HEK293T (cell line): ENCODE results near the gene CHML.

Experiments
- CTCF ChIA-PET: fragments of 350-600 bp; formaldehyde crosslinking; extraction: SDS; loops from one replicate; lab custom pipeline; 2021; ENCODE audit warnings: antibody characterized with exemption, inconsistent platforms; lab: Yijun Ruan, JAX
- POLR2A ChIA-PET: fragments of 350-600 bp; formaldehyde crosslinking; extraction: SDS; loops from one replicate; lab custom pipeline; 2020; ENCODE audit warnings: antibody characterized with exemption, inconsistent platforms; lab: Yijun Ruan, JAX
- DNase-seq: peaks from one replicate; pipeline ENCODE4 v3.0.0; 2012; ENCODE audit warnings: mixed read lengths; ENCODE audit errors: extremely low spot score
- ARNT ChIP-seq: fragments of 450-650 bp; IDR thresholded peaks from 2 replicates; pipeline ENCODE4 v1.6.1; 2017; ENCODE audit warnings: mild to moderate bottlenecking
- BHLHE40 ChIP-seq: fragments of 450-650 bp; IDR thresholded peaks from 2 replicates; pipeline ENCODE4 v1.6.1; 2016; ENCODE audit warnings: mild to moderate bottlenecking, moderate library complexity, borderline replicate concordance
- CTBP1 ChIP-seq: fragments of 450-650 bp; IDR thresholded peaks from 2 replicates; pipeline ENCODE4 v1.6.1; 2016; ENCODE audit warnings: borderline replicate concordance
- ELF4 ChIP-seq: fragments of 450-650 bp; IDR thresholded peaks from 2 replicates; pipeline ENCODE4 v1.6.1; 2017; ENCODE audit warnings: antibody characterized with exemption
- FOXA1 ChIP-seq: fragments of 450-650 bp; IDR thresholded peaks from 2 replicates; pipeline ENCODE4 v1.6.1; 2016; ENCODE audit warnings: mild to moderate bottlenecking
- FOXK2 ChIP-seq: fragments of 450-650 bp; IDR thresholded peaks from 2 replicates; pipeline ENCODE4 v1.6.1; 2016; ENCODE audit warnings: mild to moderate bottlenecking
- FOXM1 ChIP-seq: fragments of 450-650 bp; IDR thresholded peaks from 2 replicates; pipeline ENCODE4 v1.6.1; 2017; ENCODE audit warnings: mild to moderate bottlenecking, borderline replicate concordance
- HDGF ChIP-seq: fragments of 450-650 bp; IDR thresholded peaks from 2 replicates; pipeline ENCODE4 v1.6.1; 2017; ENCODE audit warnings: antibody characterized with exemption, borderline replicate concordance
- L3MBTL2 ChIP-seq: fragments of 450-650 bp; conservative IDR thresholded peaks from 2 replicates; pipeline ENCODE4 v1.6.1; 2016; ENCODE audit warnings: mild to moderate bottlenecking
- LEF1 ChIP-seq: fragments of 450-650 bp; IDR thresholded peaks from 2 replicates; pipeline ENCODE4 v1.6.1; 2017; ENCODE audit warnings: mild to moderate bottlenecking, borderline replicate concordance
- NFRKB ChIP-seq: fragments of 450-650 bp; IDR thresholded peaks from 2 replicates; pipeline ENCODE4 v1.6.1; 2016; ENCODE audit warnings: mild to moderate bottlenecking, moderate library complexity
- SP1 ChIP-seq: fragments of 450-650 bp; IDR thresholded peaks from 2 replicates; pipeline ENCODE4 v1.6.1; 2017
- SUZ12 ChIP-seq: fragments of 450-650 bp; IDR thresholded peaks from 2 replicates; pipeline ENCODE4 v1.6.1; 2016; ENCODE audit warnings: mild to moderate bottlenecking
- TARDBP ChIP-seq: fragments of 450-650 bp; IDR thresholded peaks from 2 replicates; pipeline ENCODE4 v1.6.1; 2016
- ZNF384 ChIP-seq: fragments of 450-650 bp; IDR thresholded peaks from 2 replicates; pipeline ENCODE4 v1.6.1; 2016
- TF ChIP-seq, protein P1 (sequence below): fragments of 450-650 bp; IDR thresholded peaks from 2 replicates; pipeline ENCODE4 v1.6.1; 2016

CHML gene

GRCh38 chr1:241637604-241638003, 2.6 kb downstream of the CHML start:
- ChIA-PET POLR2A (no interaction called here), CTCF (interaction anchor here (0.9 to 1.1 kb wide), 2 partner anchors 10 to 12 kb away, joined by 4 to 6 read pairs; no protein-coding TSS in a partner anchor)
- TF ChIP-seq FOXK2: no peak
- TF ChIP-seq NFRKB: no peak
- TF ChIP-seq SUZ12: no peak
- TF ChIP-seq TARDBP: no peak
- no peak for DNase-seq

DNA sequence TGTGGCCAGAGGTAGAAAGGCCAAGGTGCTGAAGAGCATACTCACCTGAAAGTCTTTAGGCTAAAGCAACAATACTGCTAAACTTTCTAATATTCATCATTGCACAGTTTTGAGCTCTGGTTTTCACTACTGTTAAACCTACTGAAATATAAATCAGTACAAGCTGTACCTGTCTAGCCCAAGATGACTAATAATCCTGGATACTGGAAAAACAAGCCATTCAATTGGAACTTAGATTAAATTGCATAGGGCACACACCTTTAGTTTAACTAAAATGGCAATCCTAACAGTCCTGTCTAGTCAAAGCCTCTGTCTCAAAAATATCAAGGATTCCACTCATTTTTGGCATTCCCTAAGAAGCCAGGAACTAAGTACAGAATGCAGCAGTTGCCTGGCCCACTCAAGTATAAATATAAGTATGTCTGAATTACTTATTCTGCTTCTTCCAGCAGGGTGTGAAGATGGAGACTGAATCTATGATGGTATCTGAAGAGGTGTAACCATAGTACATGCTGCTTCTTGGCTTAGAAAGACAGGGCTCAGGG, 3.1 kb downstream of the CHML start:
- TF ChIP-seq HDGF: 0 out of 2 replicates have a peak, but pooled peaks have one; percentile 37
- TF ChIP-seq, protein P1, sequence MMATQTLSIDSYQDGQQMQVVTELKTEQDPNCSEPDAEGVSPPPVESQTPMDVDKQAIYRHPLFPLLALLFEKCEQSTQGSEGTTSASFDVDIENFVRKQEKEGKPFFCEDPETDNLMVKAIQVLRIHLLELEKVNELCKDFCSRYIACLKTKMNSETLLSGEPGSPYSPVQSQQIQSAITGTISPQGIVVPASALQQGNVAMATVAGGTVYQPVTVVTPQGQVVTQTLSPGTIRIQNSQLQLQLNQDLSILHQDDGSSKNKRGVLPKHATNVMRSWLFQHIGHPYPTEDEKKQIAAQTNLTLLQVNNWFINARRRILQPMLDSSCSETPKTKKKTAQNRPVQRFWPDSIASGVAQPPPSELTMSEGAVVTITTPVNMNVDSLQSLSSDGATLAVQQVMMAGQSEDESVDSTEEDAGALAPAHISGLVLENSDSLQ: no peak
- POLR2A ChIA-PET: interaction anchor here (0.6 kb wide), 1 partner anchor 11 kb away, joined by 3 read pairs; no protein-coding TSS in a partner anchor
- CTCF ChIA-PET: interaction anchor here (1.1 to 1.5 kb wide), 2 partner anchors 10 to 11 kb away, joined by 5 to 6 read pairs; no protein-coding TSS in a partner anchor
- DNase-seq: no peak

- CTCF ChIA-PET: interaction anchor here (1.5 kb wide), 1 partner anchor 9 kb away, joined by 5 read pairs; no protein-coding TSS in a partner anchor
- POLR2A ChIA-PET: interaction anchor here (0.6 kb wide), 2 partner anchors 10 to 212 kb away, joined by 3 read pairs; partner anchors contain the start of gene EXO1
- TF ChIP-seq L3MBTL2 (no peak), HDGF (no peak), FOXM1 (no peak), BHLHE40 (no peak), SP1 (no peak), FOXK2 (no peak), CTBP1 (no peak), ZNF384 (no peak), FOXA1 (no peak), ARNT (no peak), NFRKB (no peak), LEF1 (no peak), SUZ12 (no peak), ELF4 (no peak), TARDBP (no peak)
- TF ChIP-seq, protein P1: no peak
- no peak for DNase-seq
These were observed 3.9 kb downstream of the CHML start for GRCh38 chr1:241636291-241636690.

GRCh38 chr1:241635556-241636152, 4.5 kb downstream of the CHML start:
- TF ChIP-seq FOXA1: no peak
- no peak for TF ChIP-seq NFRKB
- no peak for TF ChIP-seq BHLHE40
- TF ChIP-seq, protein P1: no peak
- no peak for TF ChIP-seq FOXK2
- TF ChIP-seq LEF1: no peak
- TF ChIP-seq SUZ12: no peak
- TF ChIP-seq ARNT: no peak
- TF ChIP-seq L3MBTL2: no peak
- no peak for TF ChIP-seq FOXM1
- no peak for TF ChIP-seq HDGF
- POLR2A ChIA-PET: interaction anchor here (0.6 kb wide), 1 partner anchor 212 kb away, joined by 3 read pairs; the partner anchor contains the start of gene EXO1
- DNase-seq: no peak
- CTCF ChIA-PET: interaction anchor here (1.5 kb wide), 1 partner anchor 8 kb away, joined by 5 read pairs; no protein-coding TSS in a partner anchor

DNA sequence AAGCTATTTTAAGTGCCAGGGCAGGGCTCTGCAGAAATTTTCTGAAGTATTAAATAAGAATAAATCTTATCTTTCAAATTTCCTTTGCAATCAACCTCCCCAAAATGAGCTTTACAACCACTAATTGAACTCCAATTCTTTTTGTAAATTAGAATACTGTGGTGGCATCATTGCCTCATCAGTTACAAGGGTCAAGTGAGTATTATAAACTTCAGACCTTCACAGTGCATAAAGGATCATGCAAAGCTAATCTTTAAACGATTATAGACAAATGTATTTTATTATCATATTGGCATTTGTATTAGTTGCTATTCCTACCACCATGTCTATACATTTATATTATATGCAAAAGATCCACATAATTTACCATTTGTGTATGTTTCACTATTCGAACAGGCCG, 7.2 kb downstream of the CHML start:
- no peak for TF ChIP-seq NFRKB
- no peak for TF ChIP-seq ZNF384
- no peak for TF ChIP-seq L3MBTL2
- ChIA-PET POLR2A (no interaction called here), CTCF (interaction anchor here (0.9 to 1.0 kb wide), 2 partner anchors 9 to 10 kb away, joined by 4 to 5 read pairs; no protein-coding TSS in a partner anchor)
- no peak for DNase-seq

- ChIA-PET POLR2A (no interaction called here), CTCF (no interaction called here)
- TF ChIP-seq BHLHE40 (no peak), FOXA1 (no peak)
- no peak for DNase-seq
These were observed 8.5 kb downstream of the CHML start for GRCh38 chr1:241631674-241632073.

DNA sequence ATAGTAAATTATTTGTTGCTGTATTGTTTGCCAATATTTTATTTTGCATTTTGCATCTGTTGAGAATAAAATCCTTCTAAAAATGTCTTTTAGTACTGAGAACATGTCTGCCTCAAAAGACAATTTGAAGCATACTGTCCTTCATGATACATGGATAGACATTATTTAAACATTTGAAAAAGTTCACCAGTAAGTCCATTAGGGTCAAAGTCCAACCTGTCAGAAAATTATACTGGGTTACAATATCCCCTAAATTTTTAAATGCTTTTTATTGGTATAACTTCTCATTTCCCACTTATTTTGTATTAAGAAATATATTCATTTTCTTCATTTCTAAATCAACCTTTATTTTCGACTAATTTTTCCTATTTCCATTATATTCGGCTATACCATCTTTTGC, 9.3 kb downstream of the CHML start:
- ChIA-PET CTCF (no interaction called here), POLR2A (no interaction called here)
- TF ChIP-seq ELF4 (no peak), ARNT (no peak), TARDBP (no peak), NFRKB (no peak)
- no peak for DNase-seq
